Activated CD4-positive, alpha-beta T cell treated with anti-CD3 and anti-CD28 coated beads, Interleukin-2, amount 10 ng/mL, durations not matched to agents 7 days and 5 days (primary cell): Measurements from ENCODE around the gene FHIT. TPM values are rescaled to one million over a fixed set of nuclear protein-coding genes. Genes with fewer than 3 reads are reported as not detected.
"Not testable (repeated sequence)": the region's sequence is repeated elsewhere in the genome, so short reads cannot be mapped to it uniquely, and the experiment has no call there.

Experiments
- CTCF ChIA-PET: fragments of 350-600 bp; sonication (Branson Sonifier 250); formaldehyde crosslinking; loops from one replicate; lab custom pipeline; 2021; ENCODE audit warnings: antibody characterized with exemption; lab: Charles Lee
- POLR2A ChIA-PET: fragments of 350-600 bp; sonication (Branson Sonifier 250); formaldehyde crosslinking; loops from one replicate; lab custom pipeline; 2021; ENCODE audit warnings: antibody characterized with exemption; lab: Charles Lee
- DNase-seq: peaks from one replicate; pipeline ENCODE4 v3.0.0-alpha.2; 2020
- H3K27ac Mint-ChIP-seq: one replicate; pipeline ENCODE4 v1.8.0; 2021; ENCODE audit warnings: mild to moderate bottlenecking, moderate library complexity, mixed read lengths
- H3K27me3 Mint-ChIP-seq: one replicate; pipeline ENCODE4 v1.8.0; 2021; ENCODE audit warnings: mixed read lengths
- H3K36me3 Mint-ChIP-seq: one replicate; pipeline ENCODE4 v1.8.0; 2021; ENCODE audit warnings: low read depth, mixed read lengths
- H3K4me1 Mint-ChIP-seq: one replicate; pipeline ENCODE4 v1.8.0; 2021; ENCODE audit warnings: mixed read lengths
- H3K4me3 Mint-ChIP-seq: one replicate; pipeline ENCODE4 v1.8.0; 2021; ENCODE audit warnings: mild to moderate bottlenecking, moderate library complexity, mixed read lengths
- H3K9me3 Mint-ChIP-seq: one replicate; pipeline ENCODE4 v1.8.0; 2021; ENCODE audit warnings: mixed read lengths
- total RNA-seq, 2 experiments: library from RNA; stranded (reverse); gene quantifications; one replicate each; pipeline ENCODE4 v1.2.3, GENCODE V29; 2021

Gene FHIT
- total RNA-seq, 2 experiments from 2014 or later = 39.4 to 41.2 TPM

GRCh38 chr3:61078048-61078752 is 173.1 kb downstream of the FHIT start:
- Mint-ChIP-seq H3K36me3 (no peaks in the 10 kb centered on the region), H3K27ac (no peak overlapping the region), H3K4me3 (no peak overlapping the region), H3K9me3 (no peaks in the 10 kb centered on the region), H3K27me3 (no peaks in the 10 kb centered on the region), H3K4me1 (no peaks in the 10 kb centered on the region)
- POLR2A ChIA-PET = no interaction called here
- DNase-seq = no peak
- CTCF ChIA-PET = no interaction called here

- Mint-ChIP-seq H3K4me3 (no peak overlapping the region), H3K36me3 (no peaks in the 10 kb centered on the region), H3K27me3 (no peaks in the 10 kb centered on the region), H3K4me1 (no peaks in the 10 kb centered on the region), H3K27ac (no peak overlapping the region), H3K9me3 (no peaks in the 10 kb centered on the region)
- ChIA-PET POLR2A (no interaction called here), CTCF (no interaction called here)
- DNase-seq = no peak
These were observed 173.7 kb downstream of the FHIT start for GRCh38 chr3:61077551-61077950.

GRCh38 chr3:61074783-61075182 is 176.5 kb downstream of the FHIT start:
- no peaks in the 10 kb centered on the region for H3K36me3 Mint-ChIP-seq
- ChIA-PET CTCF (no interaction called here), POLR2A (no interaction called here)
- peaks cover 7% of the 10 kb centered on the region for H3K9me3 Mint-ChIP-seq
- no peak overlapping the region for H3K27ac Mint-ChIP-seq
- no peak for DNase-seq
- H3K27me3 Mint-ChIP-seq = no peaks in the 10 kb centered on the region
- H3K4me1 Mint-ChIP-seq = no peaks in the 10 kb centered on the region
- no peak overlapping the region for H3K4me3 Mint-ChIP-seq

GRCh38 chr3:61073566-61074165 is 177.6 kb downstream of the FHIT start:
- POLR2A ChIA-PET = no interaction called here
- Mint-ChIP-seq H3K4me1 (no peaks in the 10 kb centered on the region), H3K27ac (no peak overlapping the region), H3K9me3 (peaks cover 7% of the 10 kb centered on the region), H3K36me3 (no peaks in the 10 kb centered on the region), H3K27me3 (no peaks in the 10 kb centered on the region), H3K4me3 (no peak overlapping the region)
- DNase-seq = no peak
- CTCF ChIA-PET = no interaction called here

- ChIA-PET CTCF (no interaction called here), POLR2A (no interaction called here)
- H3K27me3 Mint-ChIP-seq = no peaks in the 10 kb centered on the region
- no peaks in the 10 kb centered on the region for H3K4me1 Mint-ChIP-seq
- peaks cover 15% of the 10 kb centered on the region for H3K9me3 Mint-ChIP-seq
- no peak overlapping the region for H3K27ac Mint-ChIP-seq
- no peak overlapping the region for H3K4me3 Mint-ChIP-seq
- no peaks in the 10 kb centered on the region for H3K36me3 Mint-ChIP-seq
- DNase-seq = no peak
These were observed 183.2 kb downstream of the FHIT start for GRCh38 chr3:61068084-61068483.

- Mint-ChIP-seq H3K27me3 (no peaks in the 10 kb centered on the region), H3K36me3 (no peaks in the 10 kb centered on the region), H3K4me1 (no peaks in the 10 kb centered on the region), H3K9me3 (peaks cover 15% of the 10 kb centered on the region), H3K27ac (no peak overlapping the region), H3K4me3 (no peak overlapping the region)
- CTCF ChIA-PET = no interaction called here
- POLR2A ChIA-PET = no interaction called here
- DNase-seq = no peak
These were observed 184.5 kb downstream of the FHIT start for GRCh38 chr3:61066800-61067199.

- H3K27ac Mint-ChIP-seq, H3K36me3 Mint-ChIP-seq, H3K4me3 Mint-ChIP-seq, CTCF ChIA-PET, H3K4me1 Mint-ChIP-seq, DNase-seq, H3K27me3 Mint-ChIP-seq, POLR2A ChIA-PET: not testable (repeated sequence)
- H3K9me3 Mint-ChIP-seq = peaks cover 14% of the 10 kb centered on the region
These were observed 185.0 kb downstream of the FHIT start for GRCh38 chr3:61066222-61066621.

GRCh38 chr3:61065451-61066011 is 185.7 kb downstream of the FHIT start:
- no peak overlapping the region for H3K4me3 Mint-ChIP-seq
- ChIA-PET CTCF (interaction anchor here (0.9 kb wide), 1 partner anchor 28 kb away, joined by 3 read pairs; no protein-coding TSS in a partner anchor), POLR2A (no interaction called here)
- H3K27me3 Mint-ChIP-seq = no peaks in the 10 kb centered on the region
- peaks cover 11% of the 10 kb centered on the region for H3K9me3 Mint-ChIP-seq
- no peaks in the 10 kb centered on the region for H3K4me1 Mint-ChIP-seq
- no peaks in the 10 kb centered on the region for H3K36me3 Mint-ChIP-seq
- H3K27ac Mint-ChIP-seq = no peak overlapping the region
- DNase-seq = no peak

GRCh38 chr3:61061092-61061723 is 190.0 kb downstream of the FHIT start:
- Mint-ChIP-seq H3K4me1 (no peaks in the 10 kb centered on the region), H3K9me3 (peaks cover 8% of the 10 kb centered on the region), H3K27ac (no peak overlapping the region), H3K36me3 (no peaks in the 10 kb centered on the region), H3K27me3 (no peaks in the 10 kb centered on the region), H3K4me3 (no peak overlapping the region)
- no peak for DNase-seq
- ChIA-PET POLR2A (no interaction called here), CTCF (interaction anchor here (1.0 kb wide), 1 partner anchor 18 kb away, joined by 3 read pairs; no protein-coding TSS in a partner anchor)

GRCh38 chr3:61060411-61060861 is 190.8 kb downstream of the FHIT start:
- H3K4me3 Mint-ChIP-seq = no peak overlapping the region
- DNase-seq = no peak
- H3K9me3 Mint-ChIP-seq = peaks cover 8% of the 10 kb centered on the region
- no peaks in the 10 kb centered on the region for H3K36me3 Mint-ChIP-seq
- H3K4me1 Mint-ChIP-seq = no peaks in the 10 kb centered on the region
- POLR2A ChIA-PET = no interaction called here
- no peaks in the 10 kb centered on the region for H3K27me3 Mint-ChIP-seq
- no peak overlapping the region for H3K27ac Mint-ChIP-seq
- CTCF ChIA-PET = interaction anchor here (1.0 kb wide), 1 partner anchor 18 kb away, joined by 3 read pairs; no protein-coding TSS in a partner anchor

- DNase-seq = no peak
These were observed 192.4 kb downstream of the FHIT start for GRCh38 chr3:61058836-61059235.

GRCh38 chr3:61057464-61057863 is 193.8 kb downstream of the FHIT start:
- no peak overlapping the region for H3K27ac Mint-ChIP-seq
- H3K4me3 Mint-ChIP-seq = no peak overlapping the region
- no peaks in the 10 kb centered on the region for H3K27me3 Mint-ChIP-seq
- no peak for DNase-seq
- ChIA-PET CTCF (no interaction called here), POLR2A (no interaction called here)
- no peaks in the 10 kb centered on the region for H3K36me3 Mint-ChIP-seq
- no peaks in the 10 kb centered on the region for H3K9me3 Mint-ChIP-seq
- no peaks in the 10 kb centered on the region for H3K4me1 Mint-ChIP-seq

More at GRCh38 chr3:61058836-61059235, 192.4 kb downstream of the FHIT start:
- POLR2A ChIA-PET = no interaction called here
- no peaks in the 10 kb centered on the region for H3K27me3 Mint-ChIP-seq
- CTCF ChIA-PET = interaction anchor here (0.7 kb wide), 1 partner anchor 37 kb away, joined by 5 read pairs; no protein-coding TSS in a partner anchor
- H3K9me3 Mint-ChIP-seq = peaks cover 3% of the 10 kb centered on the region
- no peaks in the 10 kb centered on the region for H3K36me3 Mint-ChIP-seq
- H3K4me1 Mint-ChIP-seq = no peaks in the 10 kb centered on the region
- no peak overlapping the region for H3K4me3 Mint-ChIP-seq
- no peak overlapping the region for H3K27ac Mint-ChIP-seq

GRCh38 chr3:61055447-61055846 is 195.8 kb downstream of the FHIT start:
- Mint-ChIP-seq H3K27me3 (no peaks in the 10 kb centered on the region), H3K9me3 (no peaks in the 10 kb centered on the region)
- POLR2A ChIA-PET = no interaction called here

More at GRCh38 chr3:61055447-61055846, 195.8 kb downstream of the FHIT start:
- H3K4me1 Mint-ChIP-seq = no peaks in the 10 kb centered on the region
- no peak overlapping the region for H3K4me3 Mint-ChIP-seq
- no peaks in the 10 kb centered on the region for H3K36me3 Mint-ChIP-seq
- H3K27ac Mint-ChIP-seq = no peak overlapping the region
- CTCF ChIA-PET = interaction anchor here (0.6 kb wide), 1 partner anchor 45 kb away, joined by 3 read pairs; no protein-coding TSS in a partner anchor
- DNase-seq = no peak
